ENCODE measurements around the gene JAK3. TPM values are rescaled to one million over a fixed set of nuclear protein-coding genes. Genes with fewer than 3 reads are reported as not detected.
A peak's percentile ranks its signal among the peaks of the same experiment; 100 is the strongest.

JAK3 gene
- total and polyA plus RNA-seq, 2 of the 13 experiments (the other 11 are each of a cell fraction or from before 2014, with no cell fraction given) = 3.4 to 18.6 TPM

GRCh38 chr19:17859533-17860330 is 11.9 kb upstream of the JAK3 start, which contains the start of gene RPL18A (continued):
- TF ChIP-seq RERE (CRISPR knock-in tag; IDR thresholded peaks at IDR 0.05; ENCODE audit: low read depth) = no peak
- TF ChIP-seq ZNF546 (CRISPR knock-in tag; conservative IDR thresholded peaks at IDR 0.05) = no peak
- TF ChIP-seq ZNF574 (CRISPR knock-in tag; IDR thresholded peaks at IDR 0.05) = peak; percentile 82
- 0 out of 2 replicates have a peak, but pooled peaks have one; percentile 26 for TF ChIP-seq ARHGAP35 (CRISPR knock-in tag; IDR thresholded peaks at IDR 0.05; ENCODE audit: borderline replicate concordance)
- TF ChIP-seq ZNF672 (CRISPR knock-in tag; IDR thresholded peaks at IDR 0.05) = no peak
- peak; percentile 36 for TF ChIP-seq AGO1 (IDR thresholded peaks at IDR 0.05; ENCODE audit: low read depth, low read length, poor library complexity, severe bottlenecking)
- TF ChIP-seq ZBTB7A (CRISPR knock-in tag; IDR thresholded peaks at IDR 0.05) = no peak
- no peak for TF ChIP-seq ZKSCAN8 (CRISPR knock-in tag; IDR thresholded peaks at IDR 0.05; ENCODE audit: borderline replicate concordance)
- no peak for TF ChIP-seq SNRNP70 (IDR thresholded peaks at IDR 0.05; ENCODE audit: low read depth, low read length)
- no peak for TF ChIP-seq NCOR1 (IDR thresholded peaks at IDR 0.05; ENCODE audit: borderline replicate concordance, low read length)
- no peak for TF ChIP-seq ZNF414 (CRISPR knock-in tag; IDR thresholded peaks at IDR 0.05)
- TF ChIP-seq ZNF597 (CRISPR knock-in tag; IDR thresholded peaks at IDR 0.05) = no peak
- no peak for TF ChIP-seq SP5 (CRISPR knock-in tag; IDR thresholded peaks at IDR 0.05; ENCODE audit: borderline replicate concordance, low read depth)
- 0 out of 2 replicates have a peak, but pooled peaks have one; percentile 14 for TF ChIP-seq ZNF589 (CRISPR knock-in tag; conservative IDR thresholded peaks at IDR 0.05)
- TF ChIP-seq GATA4 (IDR thresholded peaks at IDR 0.05; ENCODE audit: borderline replicate concordance, low read depth) = no peak
- no peak for TF ChIP-seq HOXA7 (CRISPR knock-in tag; IDR thresholded peaks at IDR 0.05)
- TF ChIP-seq REXO4 (CRISPR knock-in tag; IDR thresholded peaks at IDR 0.05; ENCODE audit: borderline replicate concordance) = no peak
- TF ChIP-seq ZNF354B (CRISPR knock-in tag; IDR thresholded peaks at IDR 0.05) = no peak
